Islet of Langerhans (tissue), 1 donor: Measurements from ENCODE around the gene FGD6.
"Not testable (repeated sequence)": the region's sequence is repeated elsewhere in the genome, so short reads cannot be mapped to it uniquely, and the experiment has no call there.

ENCODE experiments used
- FAIRE-seq: peaks from one replicate; lab custom pipeline; 2011; peaks lifted over from hg19 to GRCh38; lab: Jason Lieb, UNC

Gene FGD6

DNA sequence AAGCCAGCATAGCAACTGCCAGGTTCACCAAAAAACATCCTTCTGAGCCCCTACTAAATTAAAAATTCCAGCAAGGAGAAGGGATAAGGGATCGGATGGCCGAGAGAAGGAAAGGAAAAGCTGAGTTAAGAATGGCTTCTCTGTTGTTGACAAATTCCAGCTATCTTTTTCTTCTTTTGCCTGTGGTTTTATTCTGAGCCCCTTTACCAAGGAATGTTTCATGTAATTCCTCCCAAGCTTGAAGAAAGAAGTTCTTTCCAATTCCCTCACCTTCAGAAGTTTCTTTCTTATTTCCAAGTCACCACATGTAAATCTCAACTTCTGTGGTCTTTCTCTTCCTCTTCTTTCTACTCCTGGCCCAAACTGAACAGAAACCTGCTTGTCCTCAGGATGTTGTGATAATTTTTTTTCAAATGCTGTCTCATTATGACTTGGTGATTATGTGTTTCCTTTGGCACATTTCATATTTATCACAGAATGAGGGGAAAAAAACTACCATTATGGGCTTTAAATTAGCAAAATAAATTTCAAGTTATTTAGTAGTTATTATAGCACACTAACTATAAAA lies 40.0 kb downstream of the FGD6 start:
- FAIRE-seq = no peak

DNA sequence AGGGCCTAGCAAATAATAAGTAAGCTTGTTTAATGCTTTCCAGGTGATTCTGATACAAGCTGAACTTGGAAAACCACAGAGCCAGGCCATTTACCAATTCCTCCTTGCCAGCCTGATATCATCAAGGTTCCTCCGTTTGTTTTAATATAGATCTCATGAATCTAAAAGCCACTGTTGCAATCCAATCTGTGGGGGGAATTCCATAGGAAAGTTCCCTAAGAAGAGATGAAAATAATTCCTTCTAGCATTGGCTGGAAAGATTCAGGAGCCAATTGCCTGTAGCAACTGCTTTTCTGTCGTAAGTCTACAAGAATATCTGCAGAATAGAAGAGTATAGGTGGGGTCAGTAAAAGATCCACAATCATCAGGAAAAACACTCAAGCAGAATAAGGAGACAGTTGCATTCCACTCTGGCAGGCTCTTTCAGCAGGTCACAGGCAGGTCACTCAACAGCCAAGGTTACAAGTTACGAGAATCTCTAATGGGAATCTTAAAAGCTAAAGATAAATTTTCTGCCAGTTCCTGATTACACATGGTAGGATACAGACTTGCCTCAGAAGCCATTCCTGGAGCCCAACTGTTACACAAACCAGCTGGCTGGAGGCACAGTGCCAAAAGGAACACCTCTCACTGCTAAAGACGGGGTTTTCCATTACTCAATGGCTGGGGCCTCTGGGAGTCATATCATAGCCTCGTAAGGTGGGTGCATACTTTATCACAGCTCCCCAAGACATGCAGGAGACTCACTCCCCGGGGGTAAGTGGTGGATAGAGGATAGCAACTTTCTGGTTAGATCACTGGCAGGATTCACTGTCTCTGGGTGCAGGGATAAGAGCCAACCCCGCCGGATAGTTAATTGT lies 43.6 kb downstream of the FGD6 start:
- FAIRE-seq = no peak

DNA sequence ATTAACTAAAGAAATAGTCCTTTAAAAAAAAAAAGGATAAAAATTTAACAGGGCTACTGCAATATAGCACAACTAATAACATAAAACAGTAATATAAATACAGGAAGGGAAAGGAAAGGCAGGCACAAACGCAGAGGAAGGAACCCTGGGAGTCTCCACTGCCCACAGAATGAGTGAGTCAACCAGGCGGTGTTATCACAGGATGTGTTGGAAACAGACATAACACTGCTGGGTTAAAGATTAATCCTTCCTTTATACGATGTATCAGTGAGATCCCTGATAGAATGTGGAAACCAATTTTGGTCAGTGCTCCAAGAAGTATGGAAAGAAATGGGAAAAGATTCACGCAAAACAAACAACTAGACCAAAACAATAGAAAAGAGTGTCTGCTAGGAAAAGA lies 47.9 kb downstream of the FGD6 start:
- FAIRE-seq = peak; percentile 87

DNA sequence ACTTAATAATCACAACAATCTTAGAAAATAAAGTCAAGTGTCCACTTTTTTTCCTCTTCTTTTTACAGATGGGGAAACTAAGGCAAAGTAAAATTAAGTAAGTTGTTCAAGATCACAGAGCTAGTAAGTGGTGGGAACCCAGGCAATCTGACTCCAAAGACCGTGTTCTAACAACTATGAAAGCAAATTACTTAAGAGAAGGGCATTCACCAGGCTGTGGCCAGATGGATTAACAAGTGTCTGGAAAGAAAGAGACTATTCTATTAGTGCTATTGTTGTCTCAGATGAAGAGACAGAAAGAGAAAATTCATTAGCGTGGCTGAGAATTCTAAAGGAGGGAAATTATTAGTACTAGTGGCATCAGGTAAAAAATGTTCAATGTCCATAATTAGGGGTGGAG lies 48.5 kb downstream of the FGD6 start:
- no peak for FAIRE-seq

DNA sequence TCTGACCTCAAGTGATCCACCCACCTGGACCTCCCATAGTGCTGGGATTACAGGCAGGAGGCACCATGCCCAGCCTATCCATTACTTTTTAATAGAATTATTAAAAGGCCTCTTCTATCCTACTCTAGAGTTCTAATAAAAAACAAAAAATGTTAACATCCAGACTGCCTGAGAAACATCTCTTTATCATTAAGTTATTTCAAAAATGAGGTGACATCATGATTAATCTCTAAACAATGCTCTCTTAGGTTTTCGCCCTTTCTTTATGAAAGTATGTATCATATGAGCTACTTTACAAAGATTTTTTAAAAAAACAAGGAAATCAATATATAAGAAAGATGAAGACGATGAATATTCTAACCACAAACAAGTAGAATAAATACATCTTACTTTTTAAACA lies 52.6 kb downstream of the FGD6 start:
- FAIRE-seq = no peak

DNA sequence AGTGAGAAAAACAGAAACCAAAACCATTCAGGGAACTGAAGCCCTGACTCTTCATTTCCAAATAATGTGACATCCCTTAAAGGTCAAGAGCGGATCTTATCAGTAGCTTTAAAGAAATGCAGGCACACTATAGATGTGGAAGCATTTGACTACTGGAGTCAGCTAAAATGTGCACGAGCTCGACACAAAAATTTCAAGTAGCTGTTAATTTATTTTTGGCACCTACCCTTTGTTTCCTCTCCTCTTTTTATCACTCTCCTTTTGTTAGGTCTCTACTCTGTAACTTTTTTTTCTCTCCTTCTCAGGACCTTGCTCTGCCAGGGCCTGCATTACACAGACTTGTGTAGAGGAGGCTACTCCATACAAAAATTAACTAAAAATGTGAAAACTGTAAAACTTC lies 58.3 kb downstream of the FGD6 start:
- no peak for FAIRE-seq

DNA sequence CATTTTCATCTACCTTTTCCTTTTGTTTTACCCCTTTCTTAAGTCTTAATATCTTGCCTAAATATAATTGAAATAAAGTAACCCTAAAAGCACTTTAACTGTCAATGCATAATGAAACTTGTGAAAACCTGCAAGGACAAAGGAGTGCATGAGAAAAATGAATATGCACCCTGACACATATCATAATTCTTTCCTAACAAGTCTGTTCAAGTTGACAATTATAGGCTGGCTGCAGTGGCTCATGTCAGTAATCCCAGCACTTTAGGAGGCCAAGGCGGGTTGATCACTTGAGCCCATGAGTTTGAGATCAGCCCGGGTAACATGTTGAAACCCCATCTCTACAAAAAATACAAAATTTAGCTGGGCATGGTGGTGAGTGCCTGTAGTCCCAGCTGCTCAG lies 65.4 kb downstream of the FGD6 start:
- no peak for FAIRE-seq

DNA sequence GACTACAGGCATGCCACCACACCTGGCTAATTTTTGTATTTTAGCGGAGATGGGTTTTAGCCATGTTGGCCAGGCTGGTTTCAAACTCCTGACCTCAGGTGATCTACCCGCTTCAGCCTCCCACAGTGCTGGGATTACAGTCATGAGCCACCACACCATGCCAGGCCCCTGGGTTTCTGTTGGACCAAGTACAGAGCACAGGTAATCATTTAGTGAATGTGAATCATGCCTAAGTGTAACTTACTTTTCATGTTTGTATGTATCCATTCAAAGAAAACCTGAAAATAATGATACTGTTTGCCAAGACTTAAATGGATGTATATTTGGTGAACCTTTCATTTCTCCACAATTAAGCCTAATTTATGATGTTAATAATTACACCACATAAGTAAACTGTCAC lies 65.9 kb downstream of the FGD6 start:
- FAIRE-seq = no peak

DNA sequence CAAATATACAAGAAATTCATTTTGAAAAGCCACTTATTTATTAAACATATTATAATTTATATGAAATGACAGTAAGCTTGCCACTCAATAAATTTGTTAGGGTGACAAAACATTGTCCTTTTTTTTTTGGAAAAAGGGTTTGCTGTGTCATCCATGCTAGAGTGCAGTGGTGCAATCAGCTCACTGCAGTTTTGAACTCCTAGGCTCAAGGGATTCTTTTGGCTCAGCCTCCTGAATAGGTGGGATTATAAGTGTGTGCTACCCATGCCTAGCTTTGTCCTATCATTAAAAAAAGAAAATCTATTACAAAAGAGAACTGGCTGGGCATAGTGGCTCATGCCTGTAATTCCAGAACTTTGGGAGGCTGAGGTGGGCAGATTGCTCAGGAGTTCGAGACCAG lies 66.8 kb downstream of the FGD6 start:
- FAIRE-seq = no peak

DNA sequence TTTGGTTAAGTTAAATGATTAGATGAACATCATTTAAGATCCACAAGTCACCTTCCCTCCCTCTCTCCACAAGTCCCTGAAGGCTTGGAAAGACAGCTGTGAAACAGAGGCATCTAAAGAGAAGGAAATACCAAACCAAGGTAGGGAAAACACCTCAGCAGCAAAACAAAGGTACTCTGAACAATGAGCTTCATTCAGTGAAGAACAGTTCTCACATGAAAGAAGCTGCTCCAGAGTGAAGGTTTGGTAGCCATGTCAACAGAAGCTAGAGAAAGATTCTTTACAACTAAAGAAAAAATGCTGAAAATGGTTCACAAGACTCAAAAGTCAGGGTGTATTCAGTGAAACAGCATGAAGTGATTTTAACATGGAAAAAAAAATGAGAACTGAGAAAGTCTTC lies 69.4 kb downstream of the FGD6 start:
- no peak for FAIRE-seq

DNA sequence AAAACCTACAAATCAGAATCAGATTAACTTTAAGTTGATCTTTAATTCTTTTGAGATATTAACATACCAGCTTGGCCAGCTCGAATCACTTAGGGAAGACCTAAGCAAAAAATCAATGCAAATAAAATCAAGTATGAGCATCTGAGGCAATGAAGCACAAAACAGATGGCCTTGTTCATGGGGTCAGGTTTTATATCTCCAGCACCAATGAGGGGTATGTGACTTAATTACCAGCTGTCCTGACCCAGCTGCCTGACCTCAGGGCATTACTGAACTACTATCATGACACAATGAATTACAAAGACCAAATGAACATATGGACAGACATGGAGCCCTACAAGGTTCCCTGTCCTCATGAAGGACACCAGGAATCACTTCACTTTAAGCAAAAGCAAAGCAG lies 70.5 kb downstream of the FGD6 start:
- no peak for FAIRE-seq

DNA sequence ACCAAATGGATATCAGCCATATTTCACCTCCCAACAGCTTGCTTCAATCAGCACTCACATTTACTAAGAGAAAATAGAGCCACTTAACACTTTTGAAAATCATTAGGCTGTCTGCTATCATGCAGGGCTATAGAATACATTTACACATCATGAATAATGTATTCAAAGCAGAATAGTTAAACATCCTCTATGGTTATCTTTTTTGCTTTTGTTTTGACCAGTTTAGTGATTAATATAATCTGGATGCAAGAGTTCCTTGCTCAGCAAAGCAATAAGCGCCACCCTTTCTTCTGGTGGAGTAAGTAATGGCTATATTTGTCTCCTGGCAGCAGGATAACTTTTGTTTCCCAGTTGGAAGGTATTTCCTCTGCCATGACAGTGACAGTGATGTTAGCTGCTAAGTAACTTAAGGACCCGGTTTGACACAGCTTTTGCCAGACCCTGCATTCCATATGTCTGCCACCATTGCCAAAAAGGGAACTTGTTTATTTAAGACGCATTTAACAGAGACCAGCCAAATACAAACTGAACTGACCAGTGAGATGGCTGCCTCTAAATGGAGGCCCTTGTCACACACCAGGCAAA lies 73.6 kb downstream of the FGD6 start:
- FAIRE-seq = peak; percentile 58

DNA sequence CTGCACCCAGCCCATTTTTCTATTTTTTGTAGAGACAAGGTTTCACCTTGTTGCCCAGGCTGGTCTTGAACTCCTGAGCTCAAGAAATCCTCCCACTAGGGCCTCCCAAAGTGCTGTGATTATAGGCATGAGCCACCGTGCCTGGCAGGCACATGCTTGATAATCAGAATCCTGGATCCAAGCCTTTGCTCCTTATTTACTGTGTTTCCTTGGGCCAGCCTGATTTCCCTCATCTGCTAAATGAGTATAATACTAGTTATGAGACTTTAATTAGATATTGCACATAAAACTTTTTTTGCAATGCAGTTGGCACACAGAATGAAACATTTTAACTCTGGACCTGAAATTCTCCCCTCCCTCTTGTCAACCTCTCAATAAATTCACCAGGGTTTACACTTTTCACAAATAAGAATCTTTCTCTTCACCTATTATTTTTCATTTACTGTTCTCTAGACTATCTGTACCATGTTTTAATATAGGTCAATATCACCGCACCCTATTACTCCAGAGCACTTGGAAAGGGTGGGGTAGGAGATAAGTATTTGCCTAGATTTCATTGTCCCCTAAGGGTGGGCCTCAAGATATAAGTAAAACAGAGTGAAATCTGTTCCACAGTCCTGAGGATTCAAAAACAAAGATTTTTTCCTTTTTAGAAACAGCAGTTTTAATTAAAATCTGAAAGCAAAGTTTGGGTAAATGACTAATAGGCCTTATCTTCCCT lies 74.7 kb downstream of the FGD6 start:
- FAIRE-seq = no peak

DNA sequence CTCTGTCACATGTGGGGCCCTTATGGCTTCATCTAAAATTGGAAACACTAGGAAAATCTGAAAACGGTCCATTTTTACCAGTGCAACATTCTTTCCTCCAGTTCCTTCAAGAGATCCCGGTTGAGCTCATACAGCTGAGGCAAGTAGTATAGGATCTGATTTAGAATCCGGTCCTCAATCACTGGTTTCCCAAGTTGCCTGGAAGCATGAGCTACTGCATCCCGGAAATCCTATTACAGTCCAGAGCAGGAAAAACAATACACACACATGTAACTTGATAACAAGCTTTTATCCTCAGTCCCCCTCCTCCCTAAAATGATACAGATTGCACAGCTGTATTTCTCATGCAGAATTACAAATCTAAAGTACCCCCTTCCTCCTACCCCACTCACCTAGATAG lies 76.0 kb downstream of the FGD6 start:
- no peak for FAIRE-seq

DNA sequence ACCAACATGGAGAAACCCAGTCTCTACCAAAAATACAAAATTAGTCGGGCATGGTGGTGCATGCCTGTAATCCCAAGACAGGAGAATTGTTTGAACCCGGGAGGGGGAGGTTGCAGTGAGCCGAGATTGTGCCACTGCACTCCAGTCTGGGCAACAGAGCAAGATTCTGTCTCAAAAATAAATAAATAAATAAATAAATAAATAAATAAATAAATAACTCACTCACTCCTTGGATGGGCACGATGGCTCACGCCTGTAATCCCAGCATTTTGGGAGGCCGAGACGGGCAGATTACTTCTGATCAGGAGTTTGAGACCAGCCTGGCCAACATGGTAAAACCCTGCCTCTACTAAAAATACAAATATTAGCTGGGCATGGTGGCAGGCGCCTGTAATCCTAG lies 79.2 kb downstream of the FGD6 start:
- FAIRE-seq = not testable (repeated sequence)

DNA sequence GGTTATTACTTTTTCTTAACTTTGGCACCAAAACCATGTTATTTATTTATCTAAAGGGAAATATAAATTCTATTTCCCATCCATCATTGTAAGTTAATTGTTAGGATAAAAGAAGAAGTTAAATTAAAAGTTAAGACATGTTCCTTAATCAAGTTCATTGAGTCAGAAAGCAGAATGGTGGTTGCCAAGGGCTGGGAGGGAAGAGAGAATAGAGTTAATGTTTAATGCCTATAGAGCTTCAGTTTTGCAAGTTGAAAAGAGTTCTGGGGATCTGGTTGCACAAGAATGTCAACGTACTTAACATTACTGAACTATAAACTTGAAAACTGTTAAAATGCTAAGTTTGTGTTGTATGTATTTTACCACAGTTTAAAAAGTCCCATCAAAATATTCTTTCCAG lies 80.7 kb downstream of the FGD6 start:
- no peak for FAIRE-seq

DNA sequence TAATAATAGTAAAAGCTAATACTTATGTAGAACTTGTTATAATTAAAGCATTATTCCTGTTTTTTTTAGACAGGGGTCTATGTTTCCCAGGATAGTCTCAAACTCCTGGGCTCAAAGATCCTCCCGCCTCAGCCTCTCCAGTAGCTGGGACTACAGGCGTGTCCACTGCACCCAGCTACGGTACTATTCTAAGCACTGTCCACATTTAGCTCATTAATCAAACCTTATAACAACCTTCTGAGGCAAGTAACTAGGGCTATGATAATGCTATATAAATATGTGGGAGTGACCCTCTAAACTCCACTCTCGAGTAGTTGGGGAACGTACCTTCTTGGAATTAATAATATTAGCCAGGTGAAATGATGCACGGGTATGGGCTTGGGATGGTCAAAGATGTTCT lies 83.2 kb downstream of the FGD6 start:
- FAIRE-seq = no peak

DNA sequence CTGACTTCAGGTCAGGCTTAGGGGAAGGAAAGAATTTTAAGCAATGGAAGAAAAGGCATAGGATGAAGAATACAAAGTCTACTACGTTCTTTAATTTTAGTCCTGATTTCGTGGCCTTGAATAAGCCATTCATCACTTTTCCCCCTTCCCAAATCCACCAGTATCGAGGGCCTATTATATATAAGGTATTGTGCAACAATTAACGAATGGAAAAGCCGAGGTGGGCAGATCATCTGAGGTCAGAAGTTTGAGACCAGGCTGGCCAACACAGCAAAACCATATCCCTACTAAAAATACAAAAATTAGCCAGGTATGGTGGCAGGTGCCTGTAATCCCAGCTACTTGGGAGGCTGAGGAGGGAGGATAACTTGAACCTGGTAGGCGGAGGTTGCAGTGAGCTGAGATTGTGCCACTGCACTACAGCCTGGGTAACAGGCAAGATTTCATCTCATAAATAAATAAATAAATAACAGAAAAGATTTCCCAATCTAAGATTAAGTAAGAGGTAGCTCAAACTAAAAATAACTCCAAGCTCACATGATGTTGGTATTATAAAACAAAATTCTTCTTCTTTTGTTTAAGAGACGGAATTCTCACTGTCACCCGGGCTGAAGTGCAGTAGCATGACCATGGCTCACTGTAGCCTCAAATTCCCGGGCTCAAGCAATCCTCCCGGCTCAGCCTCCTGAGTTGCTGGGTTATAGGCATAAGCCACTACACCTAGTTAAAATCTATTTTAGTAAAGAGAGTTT lies 85.5 kb downstream of the FGD6 start:
- no peak for FAIRE-seq

DNA sequence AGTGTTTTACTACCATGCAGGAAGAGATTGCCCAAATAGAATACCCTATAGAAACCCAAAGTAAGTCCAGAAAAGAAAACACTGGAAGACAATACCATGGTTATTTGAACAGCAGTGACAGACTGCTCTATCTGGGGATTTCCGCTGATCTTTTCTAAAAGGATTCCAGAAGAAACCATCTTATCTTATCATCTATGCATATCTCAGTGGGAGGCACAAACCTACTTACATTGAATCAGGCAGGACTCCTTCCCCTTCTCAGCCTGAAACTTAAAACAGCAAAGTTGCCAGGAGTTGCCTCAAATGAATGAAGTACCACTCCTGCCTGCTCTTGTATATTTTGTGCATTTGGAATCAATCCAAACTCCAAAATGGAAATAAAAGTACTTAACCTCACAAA lies 87.2 kb downstream of the FGD6 start:
- no peak for FAIRE-seq

DNA sequence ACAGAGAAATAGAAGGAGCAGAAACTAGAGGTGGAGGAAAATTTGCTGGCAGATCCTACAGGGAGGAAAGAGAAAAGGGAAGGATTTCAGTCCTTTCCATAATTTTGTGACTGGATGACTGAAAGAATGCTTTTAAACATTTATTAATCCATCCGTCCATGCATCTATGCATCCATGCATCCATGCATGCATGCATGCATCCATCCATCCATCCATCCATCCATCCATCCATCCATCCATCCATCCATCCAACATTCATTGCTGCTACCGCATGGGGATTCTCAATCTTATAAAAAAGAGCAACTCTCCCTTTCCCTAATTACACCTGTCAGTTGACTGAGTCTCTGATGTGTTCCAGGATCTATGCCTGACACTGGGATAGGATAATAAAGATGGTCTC lies 88.2 kb downstream of the FGD6 start:
- FAIRE-seq = no peak

DNA sequence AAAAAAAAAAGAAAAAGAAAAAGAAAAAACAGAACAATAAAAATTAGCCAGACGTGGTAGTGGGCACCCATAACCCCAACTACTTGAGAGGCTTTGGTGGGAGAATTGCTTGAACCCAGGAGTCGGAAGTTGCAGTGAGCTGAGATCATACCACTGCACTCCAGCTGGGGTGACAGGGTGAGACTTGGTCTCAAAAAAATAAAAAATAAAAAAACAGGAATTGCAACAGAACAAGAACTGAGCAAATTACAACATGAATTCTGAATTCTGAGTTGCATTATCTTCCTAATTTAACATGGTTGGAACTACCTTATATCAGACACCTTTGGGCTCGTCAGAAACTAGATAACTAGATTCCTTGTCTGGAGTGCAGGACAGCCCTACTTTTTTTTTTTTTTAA lies 90.5 kb downstream of the FGD6 start:
- FAIRE-seq = no peak

DNA sequence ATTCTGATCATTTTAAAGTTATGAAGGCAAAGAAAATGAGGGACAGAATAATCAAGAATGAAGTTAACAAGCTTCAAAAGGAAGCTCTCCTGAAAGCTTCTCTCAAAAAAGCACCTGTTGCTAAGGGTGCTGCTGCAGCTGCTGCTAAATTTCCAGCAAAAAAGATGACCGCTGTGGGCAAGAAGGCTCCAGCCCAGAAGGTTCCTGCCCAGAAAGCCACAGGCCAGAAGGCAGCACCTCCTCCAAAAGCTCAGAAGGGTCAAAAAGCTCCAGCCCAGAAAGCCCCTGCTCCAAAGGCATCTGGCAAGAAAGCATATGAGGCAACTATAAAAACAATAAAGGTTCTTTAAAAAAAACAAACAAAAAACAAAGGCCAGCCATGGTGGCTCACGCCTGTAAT lies 91.2 kb downstream of the FGD6 start:
- no peak for FAIRE-seq

DNA sequence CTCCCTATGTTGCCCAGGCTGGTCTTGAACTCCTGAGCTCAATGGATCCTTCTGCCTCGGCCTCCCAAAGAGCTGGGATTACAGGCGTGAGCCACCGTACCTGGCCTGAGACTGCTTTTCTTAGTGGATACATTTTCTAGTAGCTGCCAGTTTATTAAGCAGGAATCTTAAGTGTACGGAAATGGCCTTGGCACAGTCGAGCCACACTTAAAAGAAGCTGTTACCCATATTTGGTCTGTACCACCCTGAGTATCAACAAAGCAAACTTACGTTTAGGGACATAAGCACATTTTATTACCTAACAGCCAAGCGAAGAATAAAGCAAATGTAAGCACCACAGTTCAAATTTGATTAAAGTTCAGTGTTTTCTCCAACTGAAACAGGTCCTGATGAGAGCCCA lies 93.2 kb downstream of the FGD6 start:
- FAIRE-seq = no peak
